Erythroblast (primary cell): Measurements from ENCODE around the gene THBS1.

Experiments
- GATA1 ChIP-seq: IDR thresholded peaks from 2 replicates; pipeline ENCODE4 v1.6.1; 2011; ENCODE audit warnings: low read depth, mild to moderate bottlenecking, control low read depth, low read length, moderate library complexity
- POLR2A ChIP-seq: IDR thresholded peaks from 2 replicates; pipeline ENCODE4 v1.6.1; 2011; ENCODE audit warnings: mild to moderate bottlenecking, low read length

DNA sequence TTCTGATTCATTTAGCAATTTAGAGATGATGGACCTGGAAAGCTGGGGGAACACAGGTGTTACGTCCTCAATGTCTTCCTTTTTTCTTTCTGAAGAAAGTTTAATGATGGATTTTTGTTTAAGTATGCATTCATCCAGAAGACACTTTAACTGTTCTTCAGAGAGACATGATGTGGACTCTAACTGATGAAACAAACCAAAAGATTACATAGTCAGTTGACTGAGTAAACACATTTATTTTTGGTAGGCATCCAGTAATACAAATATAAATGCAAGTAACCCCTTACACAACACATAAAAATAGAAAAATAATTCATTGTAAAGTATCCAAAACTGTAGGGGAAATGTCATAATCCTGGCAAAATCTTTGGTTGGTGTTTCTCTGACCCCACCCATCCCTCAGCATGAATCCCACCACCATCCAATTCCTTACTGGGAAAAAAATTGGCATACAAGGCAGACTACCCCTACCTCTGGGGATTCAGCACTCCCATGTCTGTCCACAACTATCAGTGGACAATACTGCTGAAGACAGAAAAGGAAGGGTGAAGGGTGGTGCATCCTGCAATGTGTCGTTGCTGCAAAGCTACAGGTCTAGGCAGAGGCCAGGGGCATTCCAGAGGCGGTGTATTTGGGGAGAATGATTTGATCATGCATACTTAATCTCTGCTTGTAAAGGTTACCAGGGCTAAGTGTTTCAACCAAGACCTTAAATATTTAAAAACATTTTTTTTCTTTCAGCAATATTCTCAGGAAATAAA, 37.4 kb downstream of the THBS1 start:
- TF ChIP-seq POLR2A (no peak), GATA1 (no peak)
